C4-2B (cell line): Measurements from ENCODE around the gene BCR.
"Not testable (repeated sequence)": the region's sequence is repeated elsewhere in the genome, so short reads cannot be mapped to it uniquely, and the experiment has no call there.

Source experiments
- CTCF ChIP-seq: fragments of 450-650 bp; conservative IDR thresholded peaks from 2 replicates; pipeline ENCODE4 v1.5.1; 2017; ENCODE audit warnings: mild to moderate bottlenecking
- ZFX ChIP-seq: fragments of 450-650 bp; IDR thresholded peaks from 2 replicates; pipeline ENCODE4 v1.6.1; 2017

- TF ChIP-seq CTCF, ZFX: not testable (repeated sequence)
Measured at GRCh38 chr22:23136991-23137390, 43.3 kb upstream of the BCR start.
